Measurements from ENCODE around the gene DRD5.

GRCh38 chr4:9811806-9812205 is 30.4 kb downstream of the DRD5 start:
- TF ChIP-seq CTCF (IDR thresholded peaks at IDR 0.05) (no peak), POLR2A (IDR thresholded peaks at IDR 0.05) (no peak)

Measured in thyroid gland (tissue), 4 donors.